RWPE2 (cell line): ENCODE results near the gene NLRP5.

Experiments used
- ATAC-seq: fragments of 200-7000 bp; cut with Tn5 transposase; 3 replicates; pipeline ENCODE4 v1.9.1; 2021; ENCODE audit warnings: low read depth
- DNase-seq: peaks from one replicate; pipeline ENCODE4 v3.0.0-alpha.2; 2020; ENCODE audit warnings: low spot score
- H3K27ac ChIP-seq: fragments of 450-650 bp; 2 replicates; pipeline ENCODE4 v1.5.1; 2017; ENCODE audit warnings: mild to moderate bottlenecking; ENCODE audit not compliant: poor library complexity, severe bottlenecking
- H3K27me3 ChIP-seq: fragments of 250-450 bp; sonication (Bioruptor Pico); 2 replicates; pipeline ENCODE4 v1.5.1; 2021; ENCODE audit warnings: mild to moderate bottlenecking, moderate library complexity; ENCODE audit not compliant: insufficient read depth, poor library complexity, severe bottlenecking
- H3K36me3 ChIP-seq: fragments of 250-450 bp; sonication (Bioruptor Pico); 2 replicates; pipeline ENCODE4 v1.5.1; 2020; ENCODE audit warnings: low read depth, mild to moderate bottlenecking, moderate library complexity
- H3K4me1 ChIP-seq: fragments of 250-450 bp; sonication (Bioruptor Pico); 2 replicates; pipeline ENCODE4 v1.5.1; 2021; ENCODE audit warnings: mild to moderate bottlenecking, moderate library complexity; ENCODE audit not compliant: insufficient read depth, poor library complexity, severe bottlenecking
- H3K4me3 ChIP-seq: fragments of 250-450 bp; sonication (Bioruptor Pico); 2 replicates; pipeline ENCODE4 v1.5.1; 2021; ENCODE audit warnings: mild to moderate bottlenecking, moderate library complexity; ENCODE audit not compliant: severe bottlenecking
- H3K9me3 ChIP-seq: fragments of 250-450 bp; sonication (Bioruptor Pico); 2 replicates; pipeline ENCODE4 v1.5.1; 2021; ENCODE audit warnings: mild to moderate bottlenecking, moderate library complexity; ENCODE audit not compliant: severe bottlenecking
- CTCF ChIP-seq: fragments of 450-650 bp; IDR thresholded peaks from one replicate; pipeline ENCODE4 v1.5.1; 2017; ENCODE audit warnings: mild to moderate bottlenecking, moderate library complexity; ENCODE audit not compliant: poor library complexity, severe bottlenecking

The NLRP5 gene

GRCh38 chr19:56107626-56108351 lies 121.2 kb downstream of the NLRP5 start:
- Histone ChIP-seq H3K27me3 (no peaks in the 10 kb centered on the region), H3K9me3 (no peaks in the 10 kb centered on the region), H3K4me1 (no peaks in the 10 kb centered on the region), H3K36me3 (peaks cover 18% of the 10 kb centered on the region; the same call in 1 of the 2 replicates), H3K27ac (no peak overlapping the region), H3K4me3 (no peak overlapping the region)
- ATAC-seq: no peak; the same call in 2 of the 3 replicates
- no peak for TF ChIP-seq CTCF
- no peak for DNase-seq

GRCh38 chr19:56108447-56109195 lies 122.0 kb downstream of the NLRP5 start:
- Histone ChIP-seq H3K9me3 (no peaks in the 10 kb centered on the region), H3K27me3 (no peaks in the 10 kb centered on the region), H3K27ac (no peak overlapping the region), H3K36me3 (peaks cover 18% of the 10 kb centered on the region; the same call in 1 of the 2 replicates), H3K4me3 (no peak overlapping the region), H3K4me1 (no peaks in the 10 kb centered on the region)
- ATAC-seq: no peak
- DNase-seq: no peak
- TF ChIP-seq CTCF: no peak

- Histone ChIP-seq H3K36me3 (peaks cover 18% of the 10 kb centered on the region; the same call in 1 of the 2 replicates), H3K9me3 (no peaks in the 10 kb centered on the region), H3K27ac (no peak overlapping the region), H3K4me3 (no peak overlapping the region), H3K27me3 (no peaks in the 10 kb centered on the region), H3K4me1 (no peaks in the 10 kb centered on the region)
- DNase-seq (no peak), ATAC-seq (no peak)
- no peak for TF ChIP-seq CTCF
These were observed 122.7 kb downstream of the NLRP5 start for GRCh38 chr19:56109226-56109625.

- Histone ChIP-seq H3K9me3 (no peaks in the 10 kb centered on the region), H3K4me1 (no peaks in the 10 kb centered on the region), H3K36me3 (peaks cover 19% of the 10 kb centered on the region), H3K4me3 (no peak overlapping the region), H3K27ac (no peak overlapping the region), H3K27me3 (no peaks in the 10 kb centered on the region)
- TF ChIP-seq CTCF: no peak
- no peak for DNase-seq
- no peak for ATAC-seq
These were observed 124.2 kb downstream of the NLRP5 start for GRCh38 chr19:56110515-56111448.
